ENCODE results near the gene FOXJ1. TPM values are rescaled to one million over a fixed set of nuclear protein-coding genes. Genes with fewer than 3 reads are reported as not detected.

FOXJ1 gene
- total RNA-seq, 1 experiment from 2014 or later = 0.26 TPM

- no peak overlapping the region for H2AFZ ChIP-seq (ENCODE audit: low read length)
- ATAC-seq = no peak
- no peaks in the 10 kb centered on the region for H3K4me1 ChIP-seq (ENCODE audit: insufficient read depth, low read length)
- ChIA-PET POLR2A (ENCODE audit: unreplicated experiment) (no interaction called here), CTCF (no interaction called here)
- no peaks in the 10 kb centered on the region for H3K27me3 ChIP-seq (ENCODE audit: low read length)
- no peak overlapping the region for H3K9ac ChIP-seq (ENCODE audit: low read length)
- H4K20me1 ChIP-seq (ENCODE audit: low read length) = no peaks in the 10 kb centered on the region
- intact Hi-C loops (cut with micrococcal nuclease) = no loop called here
- no peaks in the 10 kb centered on the region for H3F3A ChIP-seq (ENCODE audit: low read length, unreplicated experiment)
- H3K36me3 ChIP-seq (ENCODE audit: low read depth, low read length) = peaks cover 64% of the 10 kb centered on the region
- H3K27ac ChIP-seq (ENCODE audit: low read length) = no peak overlapping the region
- BruUV-seq (replicated peaks) = no TSS peak
- no peaks in the 10 kb centered on the region for H3K9me2 ChIP-seq (replicated peaks; ENCODE audit: low read length)
- H3K9me3 ChIP-seq (ENCODE audit: low read length) = no peaks in the 10 kb centered on the region
- no peak for DNase-seq
- no peak overlapping the region for H3K4me2 ChIP-seq (ENCODE audit: low read length)
- no peak for TF ChIP-seq EZH2 (IDR thresholded peaks at IDR 0.05; ENCODE audit: low read length, unreplicated experiment)
- TF ChIP-seq CTCF (conservative IDR thresholded peaks at IDR 0.05; ENCODE audit: low read depth, low read length) = no peak
- no peak for TF ChIP-seq EZH2phosphoT487 (IDR thresholded peaks at IDR 0.05; ENCODE audit: borderline replicate concordance, low read length)
- no peaks in the 10 kb centered on the region for H3K79me2 ChIP-seq (ENCODE audit: low read length)
- no peak overlapping the region for H3K4me3 ChIP-seq (ENCODE audit: low read length)
These were observed 54.7 kb downstream of the FOXJ1 start for GRCh38 chr17:76086384-76086783.

Small RNA genes lying within 50 kb of the gene (microRNA-seq; reads per million reads assigned to microRNA genes)
- 3.5 reads per million, percentile 12 among the genes with 10 or more reads in this experiment for gene MIR6868 (ENCODE audit: unreplicated experiment)

Other genes starting within 250 kb of the FOXJ1 start
- 32.3 and 48.9 TPM in 2 replicates for gene TRIM65, start 244.3 kb downstream of the FOXJ1 start, total RNA-seq (2014; rRNA removed)
- 74.5 and 124 TPM in 2 replicates for gene MRPL38, start 236.4 kb downstream of the FOXJ1 start, total RNA-seq (2014; rRNA removed)
- 35.3 and 39.2 TPM in 2 replicates for gene FBF1, start 200.2 kb downstream of the FOXJ1 start, total RNA-seq (2014; rRNA removed)
- 63.2 and 74.9 TPM in 2 replicates for gene ACOX1, start 162.1 kb downstream of the FOXJ1 start, total RNA-seq (2014; rRNA removed)
- gene TEN1, start 162.0 kb downstream of the FOXJ1 start, total RNA-seq (2014; rRNA removed) = 58.3 and 62.4 TPM in 2 replicates
- 4.3 and 8.5 TPM in 2 replicates for gene CDK3, start 140.4 kb downstream of the FOXJ1 start, total RNA-seq (2014; rRNA removed)
- gene EVPL, start 113.9 kb downstream of the FOXJ1 start, total RNA-seq (2014; rRNA removed) = 38.8 and 48.3 TPM in 2 replicates
- gene SRP68, start 68.7 kb downstream of the FOXJ1 start, total RNA-seq (2014; rRNA removed) = 60.8 and 71.4 TPM in 2 replicates
- gene GALR2, start 66.5 kb downstream of the FOXJ1 start, total RNA-seq (2014; rRNA removed) = 0.69 and 2.2 TPM in 2 replicates
- gene ZACN, start 62.1 kb downstream of the FOXJ1 start, total RNA-seq (2014; rRNA removed) = 0.11 TPM in 1 of 2 replicates, not detected in the other
- gene EXOC7, start 37.5 kb downstream of the FOXJ1 start, total RNA-seq (2014; rRNA removed) = 153 and 173 TPM in 2 replicates
- gene RNF157, start 99.2 kb upstream of the FOXJ1 start, total RNA-seq (2014; rRNA removed) = 7.3 and 7.4 TPM in 2 replicates
- gene UBALD2, start 124.1 kb upstream of the FOXJ1 start, total RNA-seq (2014; rRNA removed) = 59.5 and 63.5 TPM in 2 replicates
- gene QRICH2, start 167.0 kb upstream of the FOXJ1 start, total RNA-seq (2014; rRNA removed) = 2.2 and 5.7 TPM in 2 replicates
- gene PRPSAP1, start 212.7 kb upstream of the FOXJ1 start, total RNA-seq (2014; rRNA removed) = 43.9 and 47.8 TPM in 2 replicates
- 54.2 and 59.7 TPM in 2 replicates for gene SPHK1, start 243.4 kb upstream of the FOXJ1 start, total RNA-seq (2014; rRNA removed)

Measured in PC-3 (cell line).